Liver (tissue), 3 donors: ENCODE data around the gene KCNJ1.

ENCODE experiments used
- EGR1 ChIP-seq, 2 donors: IDR thresholded peaks; 2 replicates each; pipeline ENCODE4 v1.6.1; 2016 to 2018; ENCODE audit warnings: antibody characterized with exemption in 2 of 2, low read depth in 2 of 2
- FOXA2 ChIP-seq: IDR thresholded peaks from 2 replicates; pipeline ENCODE4 v1.6.1; 2016; ENCODE audit warnings: antibody characterized with exemption
- GABPA ChIP-seq, 2 donors: IDR thresholded peaks in 1 of 2; conservative IDR thresholded peaks in 1 of 2; 2 replicates each; pipeline ENCODE4 v1.6.1; 2016; ENCODE audit warnings: antibody characterized with exemption in 2 of 2, mild to moderate bottlenecking in 1 of 2, moderate library complexity in 1 of 2
- JUND ChIP-seq, 2 donors: IDR thresholded peaks; 2 replicates each; pipeline ENCODE4 v1.6.1; 2016; ENCODE audit warnings: antibody characterized with exemption in 2 of 2
- NR2F2 ChIP-seq: IDR thresholded peaks from 2 replicates; pipeline ENCODE4 v1.6.1; 2016; ENCODE audit warnings: antibody characterized with exemption
- RAD21 ChIP-seq, 2 donors: IDR thresholded peaks; 2 replicates each; pipeline ENCODE4 v1.6.1; 2016; ENCODE audit warnings: antibody characterized with exemption in 2 of 2, mild to moderate bottlenecking in 2 of 2
- RXRA ChIP-seq, 2 donors: IDR thresholded peaks; 2 replicates each; pipeline ENCODE4 v1.6.1; 2017 to 2018; ENCODE audit warnings: antibody characterized with exemption in 2 of 2, mild to moderate bottlenecking in 1 of 2
- TAF1 ChIP-seq: conservative IDR thresholded peaks from 2 replicates; pipeline ENCODE4 v1.6.1; 2016; ENCODE audit warnings: antibody characterized with exemption, mild to moderate bottlenecking
- YY1 ChIP-seq: IDR thresholded peaks from 2 replicates; pipeline ENCODE4 v1.6.1; 2016; ENCODE audit warnings: antibody characterized with exemption, mild to moderate bottlenecking
- TF ChIP-seq, protein P1 (sequence below): IDR thresholded peaks from 2 replicates; pipeline ENCODE4 v1.6.1; 2016; ENCODE audit warnings: antibody characterized with exemption, mild to moderate bottlenecking
- TF ChIP-seq, protein P2 (sequence below): fragments of 150-350 bp; IDR thresholded peaks from 2 replicates; pipeline ENCODE4 v1.5.1; 2017; ENCODE audit warnings: improper control_type of control experiment, low read depth, low read length; ENCODE audit not compliant: missing input control
- TF ChIP-seq, protein P3 (sequence below): IDR thresholded peaks from 2 replicates; pipeline ENCODE4 v1.6.1; 2016; ENCODE audit warnings: antibody characterized with exemption
- TF ChIP-seq, protein P4 (sequence below): IDR thresholded peaks from 2 replicates; pipeline ENCODE4 v1.6.1; 2016; ENCODE audit warnings: antibody characterized with exemption
- TF ChIP-seq, protein P5 (sequence below): IDR thresholded peaks from 2 replicates; pipeline ENCODE4 v1.6.1; 2016; ENCODE audit warnings: antibody characterized with exemption
- donor health status: healthy.
- donor health status: healthy.

DNA sequence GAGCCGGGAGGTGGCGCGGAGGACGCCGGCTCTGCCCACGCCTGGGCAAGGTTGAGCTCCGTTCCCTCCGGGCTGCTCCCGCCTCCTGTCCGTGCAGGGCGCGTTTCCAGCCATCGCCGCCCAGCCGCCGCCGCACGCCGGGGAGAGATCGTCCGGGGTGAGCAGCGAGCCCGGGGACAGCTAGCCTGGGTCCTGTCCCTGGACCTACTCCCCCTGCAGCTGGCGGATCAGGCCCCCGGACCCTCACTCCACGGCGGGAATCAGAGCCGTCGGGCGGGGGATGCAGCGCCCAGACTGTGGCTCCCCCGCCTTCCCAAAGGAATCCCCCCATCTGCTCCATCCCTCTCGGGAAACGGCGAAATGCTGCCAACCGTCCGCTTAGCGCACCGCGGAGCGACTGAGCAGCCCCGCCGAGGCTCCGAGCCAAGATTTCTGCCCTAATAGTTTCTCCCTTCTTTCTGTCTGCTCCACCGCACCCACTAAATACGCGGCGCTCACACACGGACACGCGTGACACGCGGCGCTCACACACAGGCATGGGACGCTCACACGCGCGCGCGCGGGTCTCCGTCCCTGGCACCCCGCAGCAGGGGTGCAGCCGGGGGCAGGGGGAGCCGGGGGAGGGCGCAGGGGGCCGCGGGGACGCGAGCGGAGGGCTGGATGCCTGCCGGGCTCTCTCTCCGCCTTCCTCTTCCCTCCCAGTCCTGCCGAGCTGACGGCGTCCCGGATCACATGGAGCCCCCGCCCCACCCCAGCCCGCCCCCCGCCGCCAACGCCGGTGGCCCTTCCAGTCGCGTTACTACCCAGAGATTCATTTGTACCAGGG is 23.7 kb upstream of the KCNJ1 start, which contains the start of gene KCNJ5:
- TF ChIP-seq EGR1 (IDR thresholded peaks at IDR 0.05; ENCODE audit: low read depth in 2 of 2) (no peak), RXRA (IDR thresholded peaks at IDR 0.05) (no peak), RAD21 (IDR thresholded peaks at IDR 0.05) (no peak), GABPA (IDR thresholded peaks at IDR 0.05 in 1 of 2, conservative IDR thresholded peaks at IDR 0.05 in 1 of 2) (no peak), NR2F2 (no peak), YY1 (no peak), TAF1 (no peak), JUND (IDR thresholded peaks at IDR 0.05) (no peak), FOXA2 (no peak)
- TF ChIP-seq, protein P1, sequence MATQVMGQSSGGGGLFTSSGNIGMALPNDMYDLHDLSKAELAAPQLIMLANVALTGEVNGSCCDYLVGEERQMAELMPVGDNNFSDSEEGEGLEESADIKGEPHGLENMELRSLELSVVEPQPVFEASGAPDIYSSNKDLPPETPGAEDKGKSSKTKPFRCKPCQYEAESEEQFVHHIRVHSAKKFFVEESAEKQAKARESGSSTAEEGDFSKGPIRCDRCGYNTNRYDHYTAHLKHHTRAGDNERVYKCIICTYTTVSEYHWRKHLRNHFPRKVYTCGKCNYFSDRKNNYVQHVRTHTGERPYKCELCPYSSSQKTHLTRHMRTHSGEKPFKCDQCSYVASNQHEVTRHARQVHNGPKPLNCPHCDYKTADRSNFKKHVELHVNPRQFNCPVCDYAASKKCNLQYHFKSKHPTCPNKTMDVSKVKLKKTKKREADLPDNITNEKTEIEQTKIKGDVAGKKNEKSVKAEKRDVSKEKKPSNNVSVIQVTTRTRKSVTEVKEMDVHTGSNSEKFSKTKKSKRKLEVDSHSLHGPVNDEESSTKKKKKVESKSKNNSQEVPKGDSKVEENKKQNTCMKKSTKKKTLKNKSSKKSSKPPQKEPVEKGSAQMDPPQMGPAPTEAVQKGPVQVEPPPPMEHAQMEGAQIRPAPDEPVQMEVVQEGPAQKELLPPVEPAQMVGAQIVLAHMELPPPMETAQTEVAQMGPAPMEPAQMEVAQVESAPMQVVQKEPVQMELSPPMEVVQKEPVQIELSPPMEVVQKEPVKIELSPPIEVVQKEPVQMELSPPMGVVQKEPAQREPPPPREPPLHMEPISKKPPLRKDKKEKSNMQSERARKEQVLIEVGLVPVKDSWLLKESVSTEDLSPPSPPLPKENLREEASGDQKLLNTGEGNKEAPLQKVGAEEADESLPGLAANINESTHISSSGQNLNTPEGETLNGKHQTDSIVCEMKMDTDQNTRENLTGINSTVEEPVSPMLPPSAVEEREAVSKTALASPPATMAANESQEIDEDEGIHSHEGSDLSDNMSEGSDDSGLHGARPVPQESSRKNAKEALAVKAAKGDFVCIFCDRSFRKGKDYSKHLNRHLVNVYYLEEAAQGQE: no peak
- TF ChIP-seq, protein P2, sequence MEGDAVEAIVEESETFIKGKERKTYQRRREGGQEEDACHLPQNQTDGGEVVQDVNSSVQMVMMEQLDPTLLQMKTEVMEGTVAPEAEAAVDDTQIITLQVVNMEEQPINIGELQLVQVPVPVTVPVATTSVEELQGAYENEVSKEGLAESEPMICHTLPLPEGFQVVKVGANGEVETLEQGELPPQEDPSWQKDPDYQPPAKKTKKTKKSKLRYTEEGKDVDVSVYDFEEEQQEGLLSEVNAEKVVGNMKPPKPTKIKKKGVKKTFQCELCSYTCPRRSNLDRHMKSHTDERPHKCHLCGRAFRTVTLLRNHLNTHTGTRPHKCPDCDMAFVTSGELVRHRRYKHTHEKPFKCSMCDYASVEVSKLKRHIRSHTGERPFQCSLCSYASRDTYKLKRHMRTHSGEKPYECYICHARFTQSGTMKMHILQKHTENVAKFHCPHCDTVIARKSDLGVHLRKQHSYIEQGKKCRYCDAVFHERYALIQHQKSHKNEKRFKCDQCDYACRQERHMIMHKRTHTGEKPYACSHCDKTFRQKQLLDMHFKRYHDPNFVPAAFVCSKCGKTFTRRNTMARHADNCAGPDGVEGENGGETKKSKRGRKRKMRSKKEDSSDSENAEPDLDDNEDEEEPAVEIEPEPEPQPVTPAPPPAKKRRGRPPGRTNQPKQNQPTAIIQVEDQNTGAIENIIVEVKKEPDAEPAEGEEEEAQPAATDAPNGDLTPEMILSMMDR: no peak
- TF ChIP-seq, protein P3, sequence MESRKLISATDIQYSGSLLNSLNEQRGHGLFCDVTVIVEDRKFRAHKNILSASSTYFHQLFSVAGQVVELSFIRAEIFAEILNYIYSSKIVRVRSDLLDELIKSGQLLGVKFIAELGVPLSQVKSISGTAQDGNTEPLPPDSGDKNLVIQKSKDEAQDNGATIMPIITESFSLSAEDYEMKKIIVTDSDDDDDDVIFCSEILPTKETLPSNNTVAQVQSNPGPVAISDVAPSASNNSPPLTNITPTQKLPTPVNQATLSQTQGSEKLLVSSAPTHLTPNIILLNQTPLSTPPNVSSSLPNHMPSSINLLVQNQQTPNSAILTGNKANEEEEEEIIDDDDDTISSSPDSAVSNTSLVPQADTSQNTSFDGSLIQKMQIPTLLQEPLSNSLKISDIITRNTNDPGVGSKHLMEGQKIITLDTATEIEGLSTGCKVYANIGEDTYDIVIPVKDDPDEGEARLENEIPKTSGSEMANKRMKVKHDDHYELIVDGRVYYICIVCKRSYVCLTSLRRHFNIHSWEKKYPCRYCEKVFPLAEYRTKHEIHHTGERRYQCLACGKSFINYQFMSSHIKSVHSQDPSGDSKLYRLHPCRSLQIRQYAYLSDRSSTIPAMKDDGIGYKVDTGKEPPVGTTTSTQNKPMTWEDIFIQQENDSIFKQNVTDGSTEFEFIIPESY: no peak
- TF ChIP-seq, protein P4, sequence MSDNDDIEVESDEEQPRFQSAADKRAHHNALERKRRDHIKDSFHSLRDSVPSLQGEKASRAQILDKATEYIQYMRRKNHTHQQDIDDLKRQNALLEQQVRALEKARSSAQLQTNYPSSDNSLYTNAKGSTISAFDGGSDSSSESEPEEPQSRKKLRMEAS: no peak
- TF ChIP-seq, protein P5, sequence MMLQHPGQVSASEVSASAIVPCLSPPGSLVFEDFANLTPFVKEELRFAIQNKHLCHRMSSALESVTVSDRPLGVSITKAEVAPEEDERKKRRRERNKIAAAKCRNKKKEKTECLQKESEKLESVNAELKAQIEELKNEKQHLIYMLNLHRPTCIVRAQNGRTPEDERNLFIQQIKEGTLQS: no peak
